ENCODE results near the gene RNF115.
"Not testable (repeated sequence)": the region's sequence is repeated elsewhere in the genome, so short reads cannot be mapped to it uniquely, and the experiment has no call there.

Gene RNF115

GRCh38 chr1:145847827-145848226 is 23.9 kb upstream of the RNF115 start:
- TF ChIP-seq CTCF (conservative IDR thresholded peaks at IDR 0.05; ENCODE audit: low read depth), result no peak
- CTCF ChIA-PET, result interaction anchor here (0.6 to 3.9 kb wide), 4 partner anchors 10 to 44 kb away, joined by 3 to 51 read pairs (median 20); partner anchors contain the start of gene PIAS3
- H3K27ac ChIP-seq, result peak overlapping the region; percentile 66
- no peak for DNase-seq (ENCODE audit: low spot score)
- POLR2A ChIA-PET (ENCODE audit: low non-redundant PET), result no interaction called here

- CTCF ChIA-PET, result interaction anchor here (0.6 to 3.9 kb wide), 11 partner anchors 9 to 188 kb away, joined by 3 to 51 read pairs (median 6); partner anchors contain the start of genes PEX11B, PIAS3 and RBM8A
These were observed 22.3 kb upstream of the RNF115 start for GRCh38 chr1:145846201-145846612.

GRCh38 chr1:145845514-145846161 is 21.7 kb upstream of the RNF115 start, which contains the start of gene NUDT17:
TSS of gene NUDT17 (plus strand) at chr1:145845630. CDS start at chr1:145845641, 11 bp downstream.
- TF ChIP-seq CTCF (conservative IDR thresholded peaks at IDR 0.05; ENCODE audit: low read depth), result peak; percentile 89
- POLR2A ChIA-PET (ENCODE audit: low non-redundant PET), result interaction anchor here (0.8 to 0.9 kb wide), 2 partner anchors 13 to 82 kb away, joined by 3 to 4 read pairs; partner anchors contain the start of gene PIAS3
- CTCF ChIA-PET, result interaction anchor here (0.5 to 3.9 kb wide), 28 partner anchors 9 to 188 kb away, joined by 3 to 51 read pairs (median 6); partner anchors contain the start of genes ANKRD34A, ANKRD35, HJV and PEX11B
- peak within 1 kb of the TSS; percentile 66 for H3K27ac ChIP-seq
- DNase-seq (ENCODE audit: low spot score), result peak; percentile 77

More at GRCh38 chr1:145846201-145846612, 22.3 kb upstream of the RNF115 start:
- POLR2A ChIA-PET (ENCODE audit: low non-redundant PET), result interaction anchor here (0.8 to 0.9 kb wide), 2 partner anchors 13 to 82 kb away, joined by 3 to 4 read pairs; partner anchors contain the start of gene PIAS3
- peak; percentile 36 for DNase-seq (ENCODE audit: low spot score)
- H3K27ac ChIP-seq, result peak overlapping the region; percentile 66
- TF ChIP-seq CTCF (conservative IDR thresholded peaks at IDR 0.05; ENCODE audit: low read depth), result no peak; the same call in 1 of the 2 replicates

- ChIA-PET POLR2A (ENCODE audit: low non-redundant PET) (interaction anchor here (0.8 kb wide), 1 partner anchor 14 kb away, joined by 4 read pairs; the partner anchor contains the start of gene PIAS3), CTCF (interaction anchor here (0.5 to 3.9 kb wide), 26 partner anchors 8 to 177 kb away, joined by 3 to 51 read pairs (median 6); partner anchors contain the start of genes ANKRD34A, ANKRD35, HJV and PEX11B)
- DNase-seq (ENCODE audit: low spot score), result no peak
- H3K27ac ChIP-seq, result peak overlapping the region; percentile 66
- no peak for TF ChIP-seq CTCF (conservative IDR thresholded peaks at IDR 0.05; ENCODE audit: low read depth)
These were observed 21.2 kb upstream of the RNF115 start for GRCh38 chr1:145845144-145845513.

GRCh38 chr1:145843031-145843430 is 19.1 kb upstream of the RNF115 start:
- ChIA-PET POLR2A (ENCODE audit: low non-redundant PET) (no interaction called here), CTCF (interaction anchor here (0.6 kb wide), 1 partner anchor 86 kb away, joined by 3 read pairs; no protein-coding TSS in a partner anchor)
- TF ChIP-seq CTCF (conservative IDR thresholded peaks at IDR 0.05; ENCODE audit: low read depth), result no peak
- no peak overlapping the region for H3K27ac ChIP-seq
- DNase-seq (ENCODE audit: low spot score), result no peak

- CTCF ChIA-PET, result interaction anchor here (0.6 to 1.1 kb wide), 2 partner anchors 9 to 10 kb away, joined by 3 read pairs; no protein-coding TSS in a partner anchor
- H3K27ac ChIP-seq, result no peak overlapping the region
- POLR2A ChIA-PET (ENCODE audit: low non-redundant PET), result no interaction called here
- DNase-seq (ENCODE audit: low spot score), result no peak
- no peak for TF ChIP-seq CTCF (conservative IDR thresholded peaks at IDR 0.05; ENCODE audit: low read depth)
These were observed 13.8 kb upstream of the RNF115 start for GRCh38 chr1:145837656-145838055.

GRCh38 chr1:145830810-145831209 is 6.9 kb upstream of the RNF115 start:
- CTCF ChIA-PET; H3K27ac ChIP-seq; POLR2A ChIA-PET (ENCODE audit: low non-redundant PET); DNase-seq (ENCODE audit: low spot score): not testable (repeated sequence)

All from RWPE1 (cell line).